ENCODE results near the gene GLI3.

GLI3 gene

DNA sequence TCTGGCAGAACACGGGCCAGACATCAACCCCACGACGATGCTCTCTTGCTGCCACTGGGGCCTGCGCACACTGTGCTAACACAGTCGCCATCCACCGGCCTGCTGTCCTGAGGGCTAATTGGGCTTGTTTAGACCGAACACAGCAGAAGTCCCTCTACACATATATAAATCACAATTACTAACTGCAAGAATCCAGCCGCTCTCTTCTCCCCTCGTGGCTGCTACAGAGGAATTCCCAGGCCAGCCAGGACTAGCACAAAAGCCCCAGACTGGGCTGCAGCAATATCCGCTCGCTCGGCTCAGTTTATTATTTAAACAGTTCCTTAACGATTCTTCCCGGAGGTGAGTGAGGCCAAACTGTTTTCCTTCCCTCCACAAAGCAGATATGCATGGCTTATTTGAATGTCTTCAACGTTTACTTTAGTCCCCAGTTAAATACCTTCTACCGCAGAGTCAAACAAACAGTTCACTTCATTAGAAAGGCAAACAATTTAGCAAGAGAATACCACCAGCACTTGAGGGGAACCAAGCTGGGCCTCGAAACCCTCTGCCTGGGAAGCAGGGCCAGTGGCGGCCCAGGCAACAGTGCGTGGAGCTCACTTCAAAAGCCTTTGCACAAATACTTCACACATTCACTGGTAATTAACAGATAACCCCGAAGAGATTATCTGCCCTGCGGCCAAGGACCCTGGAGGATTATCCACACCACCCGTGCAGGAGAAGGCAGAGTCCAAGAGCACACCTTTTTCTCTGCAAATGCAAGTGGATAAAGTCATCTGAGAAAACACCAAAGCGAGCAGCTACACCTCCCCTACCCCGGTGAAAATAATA is 145.3 kb downstream of the GLI3 start:
- Histone ChIP-seq H3K36me3 (no peaks in the 10 kb centered on the region), H3K4me3 (ENCODE audit: low read depth in 1 of 2, low read length in 1 of 2) (no peak overlapping the region), H3K9me3 (no peaks in the 10 kb centered on the region), H3K4me1 (ENCODE audit: control insufficient read depth in 1 of 2, insufficient read depth in 1 of 2, low read depth in 1 of 2, low read length in 1 of 2) (peaks cover 5 to 10% of the 10 kb centered on the region in 2 experiments), H3K27me3 (no peaks in the 10 kb centered on the region), H3K27ac (no peak overlapping the region)
- TF ChIP-seq, protein P1, sequence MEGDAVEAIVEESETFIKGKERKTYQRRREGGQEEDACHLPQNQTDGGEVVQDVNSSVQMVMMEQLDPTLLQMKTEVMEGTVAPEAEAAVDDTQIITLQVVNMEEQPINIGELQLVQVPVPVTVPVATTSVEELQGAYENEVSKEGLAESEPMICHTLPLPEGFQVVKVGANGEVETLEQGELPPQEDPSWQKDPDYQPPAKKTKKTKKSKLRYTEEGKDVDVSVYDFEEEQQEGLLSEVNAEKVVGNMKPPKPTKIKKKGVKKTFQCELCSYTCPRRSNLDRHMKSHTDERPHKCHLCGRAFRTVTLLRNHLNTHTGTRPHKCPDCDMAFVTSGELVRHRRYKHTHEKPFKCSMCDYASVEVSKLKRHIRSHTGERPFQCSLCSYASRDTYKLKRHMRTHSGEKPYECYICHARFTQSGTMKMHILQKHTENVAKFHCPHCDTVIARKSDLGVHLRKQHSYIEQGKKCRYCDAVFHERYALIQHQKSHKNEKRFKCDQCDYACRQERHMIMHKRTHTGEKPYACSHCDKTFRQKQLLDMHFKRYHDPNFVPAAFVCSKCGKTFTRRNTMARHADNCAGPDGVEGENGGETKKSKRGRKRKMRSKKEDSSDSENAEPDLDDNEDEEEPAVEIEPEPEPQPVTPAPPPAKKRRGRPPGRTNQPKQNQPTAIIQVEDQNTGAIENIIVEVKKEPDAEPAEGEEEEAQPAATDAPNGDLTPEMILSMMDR (IDR thresholded peaks at IDR 0.05): no peak

- TF ChIP-seq, protein P1 (IDR thresholded peaks at IDR 0.05): no peak
- Histone ChIP-seq H3K27me3 (no peaks in the 10 kb centered on the region), H3K4me3 (ENCODE audit: low read depth in 1 of 2, low read length in 1 of 2) (no peak overlapping the region), H3K27ac (no peak overlapping the region), H3K4me1 (ENCODE audit: control insufficient read depth in 1 of 2, insufficient read depth in 1 of 2, low read depth in 1 of 2, low read length in 1 of 2) (peaks cover 0 to 4% of the 10 kb centered on the region in 2 experiments), H3K36me3 (no peaks in the 10 kb centered on the region), H3K9me3 (no peaks in the 10 kb centered on the region)
Observed at GRCh38 chr7:42090806-42091205, 146.2 kb downstream of the GLI3 start.

- Histone ChIP-seq H3K4me3 (ENCODE audit: low read depth in 1 of 2, low read length in 1 of 2) (no peak overlapping the region), H3K4me1 (ENCODE audit: control insufficient read depth in 1 of 2, insufficient read depth in 1 of 2, low read depth in 1 of 2, low read length in 1 of 2) (no peaks in the 10 kb centered on the region), H3K36me3 (no peaks in the 10 kb centered on the region), H3K27me3 (no peaks in the 10 kb centered on the region), H3K9me3 (no peaks in the 10 kb centered on the region), H3K27ac (no peak overlapping the region)
- TF ChIP-seq, protein P1 (IDR thresholded peaks at IDR 0.05): no peak
Observed at GRCh38 chr7:42090056-42090455, 147.0 kb downstream of the GLI3 start.

DNA sequence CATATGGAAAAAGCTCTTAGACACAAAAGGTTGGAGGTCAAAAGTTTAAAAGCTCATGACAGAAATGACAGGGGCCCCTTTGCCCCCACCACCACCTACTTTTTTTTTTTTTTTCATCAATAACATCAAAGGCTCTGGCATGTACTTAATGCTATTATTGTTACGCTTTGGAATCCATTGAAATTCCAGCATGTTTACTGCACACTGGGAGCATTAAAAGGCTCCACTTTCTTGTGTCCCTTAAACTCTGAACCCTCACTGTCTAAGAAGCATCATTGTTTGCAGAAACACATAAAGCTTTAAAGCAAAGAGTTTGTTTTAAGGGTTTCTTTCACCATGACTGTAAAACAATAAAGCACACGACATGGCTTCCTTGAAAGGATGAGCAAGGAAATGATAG is 149.4 kb downstream of the GLI3 start:
- TF ChIP-seq, protein P1 (IDR thresholded peaks at IDR 0.05): no peak
- Histone ChIP-seq H3K4me1 (ENCODE audit: control insufficient read depth in 1 of 2, insufficient read depth in 1 of 2, low read depth in 1 of 2, low read length in 1 of 2) (no peaks in the 10 kb centered on the region), H3K36me3 (no peaks in the 10 kb centered on the region), H3K27me3 (no peaks in the 10 kb centered on the region), H3K4me3 (ENCODE audit: low read depth in 1 of 2, low read length in 1 of 2) (no peak overlapping the region), H3K9me3 (no peaks in the 10 kb centered on the region), H3K27ac (no peak overlapping the region)

DNA sequence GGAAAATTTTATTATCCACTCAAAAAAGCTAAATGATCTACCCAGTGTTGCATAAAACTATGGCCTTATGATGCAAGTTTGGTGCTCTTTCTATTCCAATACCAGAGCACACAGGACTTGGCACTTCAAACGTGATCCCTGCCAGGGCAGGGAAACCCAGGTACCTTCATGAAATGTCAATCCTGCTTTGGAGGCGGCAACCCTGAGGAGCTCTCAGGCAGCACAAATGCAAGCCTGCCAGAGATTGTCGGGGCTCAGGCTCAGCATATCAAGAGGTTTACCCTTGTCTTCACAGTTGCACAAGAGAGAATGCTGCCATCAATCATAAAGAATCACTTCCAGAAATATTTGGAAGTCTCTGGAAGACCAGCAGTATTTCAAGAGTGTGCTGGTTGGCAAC is 151.5 kb downstream of the GLI3 start:
- H3K27me3 ChIP-seq: no peaks in the 10 kb centered on the region
- no peak overlapping the region for H3K4me3 ChIP-seq (ENCODE audit: low read depth in 1 of 2, low read length in 1 of 2)
- TF ChIP-seq, protein P1 (IDR thresholded peaks at IDR 0.05): no peak
- H3K4me1 ChIP-seq (ENCODE audit: control insufficient read depth in 1 of 2, insufficient read depth in 1 of 2, low read depth in 1 of 2, low read length in 1 of 2): peaks cover 6% of the 10 kb centered on the region in 2 experiments
- no peaks in the 10 kb centered on the region for H3K36me3 ChIP-seq
- H3K27ac ChIP-seq: no peak overlapping the region
- no peaks in the 10 kb centered on the region for H3K9me3 ChIP-seq

Data from neutrophil (primary cell).